HCT116 (cell line): ENCODE measurements around the gene NECAB2. TPM values are rescaled to one million over a fixed set of nuclear protein-coding genes. Genes with fewer than 3 reads are reported as not detected.

Experiments
- ATAC-seq: fragments of 200-7000 bp; cut with Tn5 transposase; 2 replicates; pipeline ENCODE4 v1.9.1; 2020; ENCODE audit warnings: mild to moderate bottlenecking, moderate library complexity
- BruUV-seq: library from RNA; stranded (reverse); fragments of 400-500 nt; replicated peaks from 2 replicates; lab custom pipeline; 2021; lab: Mats Ljungman, UMichigan
- CTCF ChIA-PET: fragments of 300-600 bp; sonication (Branson Sonifier 250); formaldehyde crosslinking; loops from one replicate; lab custom pipeline; 2021; ENCODE audit warnings: antibody characterized with exemption; lab: Charles Lee
- POLR2A ChIA-PET: fragments of 300-600, 350-600 bp; sonication (Branson Sonifier 250); formaldehyde crosslinking; loops from one replicate; lab custom pipeline; 2021; ENCODE audit warnings: antibody characterized with exemption; lab: Charles Lee
- RAD21 ChIA-PET, 2 experiments: fragments of 300-600 bp; sonication (Branson Sonifier 250); formaldehyde crosslinking; loops; one replicate each; lab custom pipeline; 2023; ENCODE audit warnings: low total read pairs in 2 of 2; ENCODE audit not compliant: uncharacterized antibody in 2 of 2, unreplicated experiment in 2 of 2, low non-redundant PET in 1 of 2; lab: Charles Lee
- DNase-seq: peaks from one replicate; pipeline ENCODE4 v3.0.0-alpha.2; 2010; ENCODE audit warnings: low read depth, low spot score
- H2AFZ ChIP-seq: fragments of 200-600 bp; shearing (Covaris generic), sonication (generic); 2 replicates; pipeline ENCODE4 v1.6.1; 2017; ENCODE audit warnings: low read depth, mixed run types, mixed read lengths, antibody characterized with exemption, low read length; ENCODE audit not compliant: poor library complexity, severe bottlenecking
- H3K27ac ChIP-seq: 2 replicates; pipeline ENCODE4 v1.5.1; 2012; ENCODE audit warnings: low read depth, low read length
- H3K27me3 ChIP-seq: fragments of 200-600 bp; sonication (generic); 2 replicates; pipeline ENCODE4 v1.6.1; 2016; ENCODE audit warnings: mixed run types, low read length, mixed read lengths; ENCODE audit not compliant: insufficient read depth
- H3K36me3 ChIP-seq, 2 experiments: fragments of 200-500 bp in 1 of 2; fragments of 200-600 bp in 1 of 2; sonication (Bioruptor generic) in 1 of 2; sonication (generic) in 1 of 2; 2 replicates each; pipeline versions ENCODE4 v1.5.1 to v1.6.1; 2014 to 2016; ENCODE audit warnings: low read length in 2 of 2, inconsistent platforms in 1 of 2, mixed read lengths in 1 of 2, mixed run types in 1 of 2; ENCODE audit not compliant: insufficient read depth in 2 of 2, control insufficient read depth in 1 of 2
- H3K4me1 ChIP-seq, 2 experiments: fragments of 200-600 bp in 1 of 2; sonication (generic) in 1 of 2; 2 replicates each; pipeline versions ENCODE4 v1.5.1 to v1.6.1; 2012 to 2017; ENCODE audit warnings: low read length in 2 of 2, inconsistent platforms in 1 of 2, mild to moderate bottlenecking in 1 of 2, mixed read lengths in 1 of 2, mixed run types in 1 of 2, moderate library complexity in 1 of 2; ENCODE audit not compliant: insufficient read depth in 2 of 2, control insufficient read depth in 1 of 2
- H3K4me2 ChIP-seq: fragments of 200-600 bp; sonication (generic); 2 replicates; pipeline ENCODE4 v1.6.1; 2017; ENCODE audit warnings: mixed run types, low read length, mixed read lengths
- H3K4me3 ChIP-seq, 2 experiments: fragments of 200-600 bp in 1 of 2; sonication (generic) in 1 of 2; replicated peaks in 1 of 2; 2 replicates each; pipeline ENCODE4 v1.5.1; 2011 to 2016; ENCODE audit warnings: low read length in 2 of 2, control low read depth in 1 of 2, low read depth in 1 of 2, mild to moderate bottlenecking in 1 of 2, mixed read lengths in 1 of 2, mixed run types in 1 of 2
- H3K79me2 ChIP-seq: fragments of 200-600 bp; sonication (generic); 2 replicates; pipeline ENCODE4 v1.6.1; 2017; ENCODE audit warnings: mild to moderate bottlenecking, mixed run types, low read length, moderate library complexity, mixed read lengths; ENCODE audit not compliant: insufficient read depth
- H3K9ac ChIP-seq: fragments of 200-600 bp; sonication (generic); 2 replicates; pipeline ENCODE4 v1.6.1; 2016; ENCODE audit warnings: low read length, mixed read lengths
- H3K9me2 ChIP-seq: fragments of 200-600 bp; sonication (generic), shearing (Covaris generic); 2 replicates; pipeline ENCODE4 v1.6.1; 2017; ENCODE audit warnings: mixed run types, mild to moderate bottlenecking, moderate library complexity; ENCODE audit not compliant: insufficient read depth
- H3K9me3 ChIP-seq, 2 experiments: fragments of 200-500 bp in 1 of 2; fragments of 200-600 bp in 1 of 2; sonication (Bioruptor generic) in 1 of 2; sonication (generic) in 1 of 2; 2 replicates each; pipeline ENCODE4 v1.6.1; 2014 to 2017; ENCODE audit warnings: low read length in 2 of 2, mixed read lengths in 2 of 2, inconsistent platforms in 1 of 2, low read depth in 1 of 2, mild to moderate bottlenecking in 1 of 2, mixed run types in 1 of 2, moderate library complexity in 1 of 2; ENCODE audit not compliant: control insufficient read depth in 1 of 2, insufficient read depth in 1 of 2
- H4K20me1 ChIP-seq: fragments of 200-600 bp; sonication (generic), shearing (Covaris generic); 2 replicates; pipeline ENCODE4 v1.6.1; 2017; ENCODE audit warnings: mixed run types, mild to moderate bottlenecking, moderate library complexity; ENCODE audit not compliant: insufficient read depth
- ELF1 ChIP-seq: IDR thresholded peaks from 2 replicates; pipeline ENCODE4 v1.6.1; 2012; ENCODE audit warnings: low read depth, borderline replicate concordance
- POLR2AphosphoS5 ChIP-seq: IDR thresholded peaks from 2 replicates; pipeline ENCODE4 v1.6.1; 2011; ENCODE audit warnings: mild to moderate bottlenecking, low read depth, low read length, moderate library complexity
- ZFX ChIP-seq: fragments of 450-650 bp; IDR thresholded peaks from 2 replicates; pipeline ENCODE4 v1.6.1; 2017
- intact Hi-C: fragments of 100-400 bp; cut with micrococcal nuclease; formaldehyde crosslinking; loops from 2 replicates; pipeline ENCODE4 v1.10.0; 2022
- total RNA-seq: library from RNA; stranded (reverse); gene quantifications from one replicate; pipeline ENCODE4 v1.2.1, GENCODE V29; 2021; ENCODE audit not compliant: unreplicated experiment
- TF ChIP-seq, protein P1 (sequence below), 3 experiments: fragments of 200-600 bp in 1 of 3; sonication (generic) in 1 of 3; IDR thresholded peaks in 2 of 3; conservative IDR thresholded peaks in 1 of 3; 2 replicates each; pipeline ENCODE4 v1.5.1; 2012 to 2017; ENCODE audit warnings: low read depth in 2 of 3, low read length in 2 of 3, antibody characterized with exemption in 1 of 3, borderline replicate concordance in 1 of 3, control low read depth in 1 of 3, mild to moderate bottlenecking in 1 of 3, mixed read lengths in 1 of 3, mixed run types in 1 of 3, moderate library complexity in 1 of 3; ENCODE audit not compliant: insufficient read depth in 1 of 3

NECAB2 gene
- total RNA-seq, 1 experiment from 2014 or later = 0.61 TPM

DNA sequence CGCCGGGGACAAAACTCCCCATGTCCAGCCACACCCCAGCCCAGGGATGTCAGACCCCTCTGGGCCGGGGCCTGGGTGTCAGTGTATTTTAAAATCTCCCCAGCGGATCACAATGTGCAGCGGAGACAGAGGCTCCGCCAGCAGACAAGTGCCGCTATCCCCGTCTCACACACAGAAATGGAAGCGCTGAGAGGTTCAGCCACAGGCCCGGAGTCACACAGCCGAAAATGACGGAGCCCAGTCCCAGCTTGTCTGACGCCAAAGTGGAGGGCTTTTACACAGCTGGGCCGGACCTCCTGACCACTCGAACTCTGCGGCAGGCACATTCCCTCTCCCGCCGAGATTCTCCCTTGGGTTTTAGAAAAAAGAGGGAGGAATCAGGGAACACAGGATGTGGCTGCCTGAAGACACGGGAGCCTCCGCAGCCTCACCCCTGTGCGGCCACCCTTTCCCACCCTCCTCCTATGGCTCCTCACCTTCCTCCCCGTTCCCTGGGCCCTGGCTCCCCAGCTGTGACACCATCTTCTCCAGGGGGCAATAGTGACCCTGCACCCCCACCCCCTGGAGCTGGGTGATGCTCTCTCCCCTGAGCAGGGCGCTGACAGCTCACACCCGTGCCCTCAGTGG is 21.8 kb upstream of the NECAB2 start:
- H3K36me3 ChIP-seq = no peaks in the 10 kb centered on the region
- CTCF ChIA-PET = interaction anchor here (1.4 kb wide), 1 partner anchor 19 kb away, joined by 5 read pairs; no protein-coding TSS in a partner anchor

More for the DNA sequence above, 21.8 kb upstream of the NECAB2 start:
- intact Hi-C loops = no loop called here
- H2AFZ ChIP-seq = no peak overlapping the region
- H3K4me1 ChIP-seq = no peaks in the 10 kb centered on the region
- no TSS peak for BruUV-seq
- no peak for TF ChIP-seq ELF1
- TF ChIP-seq POLR2AphosphoS5 = no peak
- TF ChIP-seq ZFX = no peak
- TF ChIP-seq, protein P1, sequence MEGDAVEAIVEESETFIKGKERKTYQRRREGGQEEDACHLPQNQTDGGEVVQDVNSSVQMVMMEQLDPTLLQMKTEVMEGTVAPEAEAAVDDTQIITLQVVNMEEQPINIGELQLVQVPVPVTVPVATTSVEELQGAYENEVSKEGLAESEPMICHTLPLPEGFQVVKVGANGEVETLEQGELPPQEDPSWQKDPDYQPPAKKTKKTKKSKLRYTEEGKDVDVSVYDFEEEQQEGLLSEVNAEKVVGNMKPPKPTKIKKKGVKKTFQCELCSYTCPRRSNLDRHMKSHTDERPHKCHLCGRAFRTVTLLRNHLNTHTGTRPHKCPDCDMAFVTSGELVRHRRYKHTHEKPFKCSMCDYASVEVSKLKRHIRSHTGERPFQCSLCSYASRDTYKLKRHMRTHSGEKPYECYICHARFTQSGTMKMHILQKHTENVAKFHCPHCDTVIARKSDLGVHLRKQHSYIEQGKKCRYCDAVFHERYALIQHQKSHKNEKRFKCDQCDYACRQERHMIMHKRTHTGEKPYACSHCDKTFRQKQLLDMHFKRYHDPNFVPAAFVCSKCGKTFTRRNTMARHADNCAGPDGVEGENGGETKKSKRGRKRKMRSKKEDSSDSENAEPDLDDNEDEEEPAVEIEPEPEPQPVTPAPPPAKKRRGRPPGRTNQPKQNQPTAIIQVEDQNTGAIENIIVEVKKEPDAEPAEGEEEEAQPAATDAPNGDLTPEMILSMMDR (IDR thresholded peaks at IDR 0.05 in 2 of 3, conservative IDR thresholded peaks at IDR 0.05 in 1 of 3; ENCODE audit: borderline replicate concordance in 1 of 3, insufficient read depth in 1 of 3, low read depth in 2 of 3, low read length in 2 of 3) = no peak
- ChIA-PET RAD21 (no interaction called here), POLR2A (no interaction called here)
- no peaks in the 10 kb centered on the region for H3K27me3 ChIP-seq
- H3K4me2 ChIP-seq = no peak overlapping the region
- no peaks in the 10 kb centered on the region for H3K79me2 ChIP-seq
- H4K20me1 ChIP-seq = no peaks in the 10 kb centered on the region
- no peak overlapping the region for H3K27ac ChIP-seq
- no peaks in the 10 kb centered on the region for H3K9me3 ChIP-seq
- DNase-seq (no peak), ATAC-seq (no peak)
- no peaks in the 10 kb centered on the region for H3K9me2 ChIP-seq
- no peak overlapping the region for H3K9ac ChIP-seq
- no peak overlapping the region for H3K4me3 ChIP-seq
